Keratinocyte (primary cell): Measurements from ENCODE around the gene RPL38. TPM values are rescaled to one million over a fixed set of nuclear protein-coding genes. Genes with fewer than 3 reads are reported as not detected.

Experiments used
- DNase-seq: peaks from one replicate; pipeline ENCODE4 v3.0.0-alpha.2; 2011; ENCODE audit warnings: low read depth, missing footprints, low spot score
- FAIRE-seq: peaks from 2 replicates; lab custom pipeline; 2011; peaks lifted over from hg19 to GRCh38; lab: Jason Lieb, UNC
- H2AFZ ChIP-seq: 2 replicates; pipeline ENCODE4 v1.6.0; 2012; ENCODE audit warnings: low read length, control low read depth, inconsistent platforms; ENCODE audit not compliant: control insufficient read depth
- H3K27ac ChIP-seq: 2 replicates; pipeline ENCODE4 v1.5.1; 2011; ENCODE audit warnings: low read length; ENCODE audit not compliant: control insufficient read depth, insufficient read depth
- H3K27me3 ChIP-seq: 3 replicates; pipeline ENCODE4 v1.6.0; 2011; ENCODE audit warnings: low read length; ENCODE audit not compliant: control insufficient read depth, insufficient read depth; ENCODE audit errors: extremely low read depth
- H3K36me3 ChIP-seq, 2 experiments: 2 replicates in 1 of 2; 3 replicates in 1 of 2; pipeline ENCODE4 v1.5.1; 2011; ENCODE audit warnings: low read length in 2 of 2, mild to moderate bottlenecking in 1 of 2; ENCODE audit not compliant: control insufficient read depth in 2 of 2, insufficient read depth in 2 of 2; ENCODE audit errors: extremely low read depth in 1 of 2
- H3K4me1 ChIP-seq: 3 replicates; pipeline ENCODE4 v1.5.1; 2011; ENCODE audit warnings: low read length; ENCODE audit not compliant: control insufficient read depth, insufficient read depth; ENCODE audit errors: extremely low read depth
- H3K4me2 ChIP-seq: 3 replicates; pipeline ENCODE4 v1.6.0; 2011; ENCODE audit warnings: low read depth, low read length; ENCODE audit not compliant: control insufficient read depth, insufficient read depth; ENCODE audit errors: extremely low read depth
- H3K4me3 ChIP-seq, 3 experiments: fragments of 200-600 bp in 1 of 3; sonication (generic) in 1 of 3; 2 replicates in 2 of 3; 3 replicates in 1 of 3; pipeline ENCODE4 v1.5.1; 2011 to 2016; ENCODE audit warnings: low read length in 3 of 3, mild to moderate bottlenecking in 3 of 3, control low read depth in 2 of 3, inconsistent platforms in 1 of 3, low read depth in 1 of 3, mixed read lengths in 1 of 3, mixed run types in 1 of 3, moderate library complexity in 1 of 3; ENCODE audit not compliant: control insufficient read depth in 2 of 3, insufficient read depth in 2 of 3; ENCODE audit errors: extremely low read depth in 1 of 3
- H3K79me2 ChIP-seq: 2 replicates; pipeline ENCODE4 v1.6.0; 2012; ENCODE audit warnings: low read length; ENCODE audit not compliant: control insufficient read depth, insufficient read depth
- H3K9ac ChIP-seq: 3 replicates; pipeline ENCODE4 v1.6.0; 2011; ENCODE audit warnings: low read length; ENCODE audit not compliant: control insufficient read depth, insufficient read depth; ENCODE audit errors: extremely low read depth
- H3K9me1 ChIP-seq: 3 replicates; pipeline ENCODE4 v1.6.0; 2011; ENCODE audit warnings: low read length; ENCODE audit not compliant: control insufficient read depth, insufficient read depth; ENCODE audit errors: extremely low read depth
- H3K9me3 ChIP-seq: 2 replicates; pipeline ENCODE4 v1.5.1; 2012; ENCODE audit warnings: low read depth, low read length; ENCODE audit not compliant: control insufficient read depth
- H4K20me1 ChIP-seq: 3 replicates; pipeline ENCODE4 v1.6.0; 2011; ENCODE audit warnings: low read length; ENCODE audit not compliant: control insufficient read depth, insufficient read depth; ENCODE audit errors: extremely low read depth
- EZH2 ChIP-seq: IDR thresholded peaks from one replicate; pipeline ENCODE4 v1.6.1; 2012; ENCODE audit warnings: inconsistent platforms, mild to moderate bottlenecking, low read length, moderate library complexity
- dilution Hi-C: fragments of 300-500 bp; cut with MboI; formaldehyde crosslinking; loops from one replicate; pipeline ENCODE4 v1.7.0; 2020; ENCODE audit warnings: low sequenced_read_pairs; ENCODE audit not compliant: extremely low pct_ligation_motif_present
- polyA plus RNA-seq, 5 experiments: library from polyadenylated mRNA; depleted of rRNA in 3 of 5; stranded (reverse) in 3 of 5; stranded (forward) in 1 of 5; unstranded in 1 of 5; fragments of >200 nt; gene quantifications; 1 replicate in 1 of 5; 2 replicates in 3 of 5; 3 replicates in 1 of 5; pipeline versions ENCODE4 v1.2.1 to v1.2.3, GENCODE V29; 2011 to 2012; ENCODE audit warnings: missing spikeins in 2 of 5, low read depth in 1 of 5, low replicate concordance in 1 of 5
- TF ChIP-seq, protein P1 (sequence below), 3 experiments: IDR thresholded peaks in 1 of 3; conservative IDR thresholded peaks in 1 of 3; optimal IDR thresholded peaks in 1 of 3; 2 replicates in 2 of 3; 3 replicates in 1 of 3; pipeline versions ENCODE3 to v1.5.1; 2011; ENCODE audit warnings: low read length in 3 of 3, mild to moderate bottlenecking in 3 of 3, moderate library complexity in 2 of 3, control low read depth in 1 of 3, inconsistent platforms in 1 of 3; ENCODE audit not compliant: insufficient read depth in 2 of 3; ENCODE audit errors: extremely low read depth in 1 of 3

The RPL38 gene
- polyA plus RNA-seq, 1 donor (not counting 4 experiments of a cell fraction or from before 2014, with no cell fraction given): 1,779 TPM

DNA sequence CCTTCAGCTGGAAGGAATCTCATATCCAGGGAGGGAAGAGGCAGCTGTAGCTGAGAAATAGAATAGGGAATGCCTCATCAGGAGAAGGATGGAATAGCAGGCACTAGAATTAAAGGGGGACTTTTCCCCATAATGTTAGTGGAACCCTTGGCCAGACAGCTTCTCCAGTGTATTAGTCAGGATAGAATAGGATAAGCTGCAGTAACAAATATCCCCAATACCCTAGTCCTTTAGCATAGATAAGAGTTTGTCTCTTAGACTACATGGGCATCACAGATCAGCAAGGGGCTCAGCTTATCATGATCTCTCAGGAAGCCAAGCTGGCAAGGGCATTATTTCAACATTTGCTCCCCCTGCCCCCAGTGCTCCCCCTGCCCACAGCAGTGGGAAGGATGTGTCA, 44.7 kb upstream of the RPL38 start:
- Histone ChIP-seq H3K36me3 (no peaks in the 10 kb centered on the region), H3K9me3 (no peaks in the 10 kb centered on the region), H3K4me2 (no peak overlapping the region), H3K4me1 (no peaks in the 10 kb centered on the region), H3K27ac (no peak overlapping the region), H3K9ac (no peak overlapping the region), H3K9me1 (no peaks in the 10 kb centered on the region), H3K27me3 (peaks cover 10% of the 10 kb centered on the region), H3K79me2 (no peaks in the 10 kb centered on the region), H4K20me1 (no peaks in the 10 kb centered on the region), H3K4me3 (no peak overlapping the region), H2AFZ (no peak overlapping the region)
- FAIRE-seq: no peak
- TF ChIP-seq EZH2: no peak
- TF ChIP-seq, protein P1, sequence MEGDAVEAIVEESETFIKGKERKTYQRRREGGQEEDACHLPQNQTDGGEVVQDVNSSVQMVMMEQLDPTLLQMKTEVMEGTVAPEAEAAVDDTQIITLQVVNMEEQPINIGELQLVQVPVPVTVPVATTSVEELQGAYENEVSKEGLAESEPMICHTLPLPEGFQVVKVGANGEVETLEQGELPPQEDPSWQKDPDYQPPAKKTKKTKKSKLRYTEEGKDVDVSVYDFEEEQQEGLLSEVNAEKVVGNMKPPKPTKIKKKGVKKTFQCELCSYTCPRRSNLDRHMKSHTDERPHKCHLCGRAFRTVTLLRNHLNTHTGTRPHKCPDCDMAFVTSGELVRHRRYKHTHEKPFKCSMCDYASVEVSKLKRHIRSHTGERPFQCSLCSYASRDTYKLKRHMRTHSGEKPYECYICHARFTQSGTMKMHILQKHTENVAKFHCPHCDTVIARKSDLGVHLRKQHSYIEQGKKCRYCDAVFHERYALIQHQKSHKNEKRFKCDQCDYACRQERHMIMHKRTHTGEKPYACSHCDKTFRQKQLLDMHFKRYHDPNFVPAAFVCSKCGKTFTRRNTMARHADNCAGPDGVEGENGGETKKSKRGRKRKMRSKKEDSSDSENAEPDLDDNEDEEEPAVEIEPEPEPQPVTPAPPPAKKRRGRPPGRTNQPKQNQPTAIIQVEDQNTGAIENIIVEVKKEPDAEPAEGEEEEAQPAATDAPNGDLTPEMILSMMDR (optimal IDR thresholded peaks at IDR 0.05 in 1 of 3, IDR thresholded peaks at IDR 0.05 in 1 of 3, conservative IDR thresholded peaks at IDR 0.05 in 1 of 3; ENCODE audit: extremely low read depth in 1 of 3, insufficient read depth in 2 of 3, low read length in 3 of 3): no peak
- dilution Hi-C loops: no loop called here
- DNase-seq: no peak

DNA sequence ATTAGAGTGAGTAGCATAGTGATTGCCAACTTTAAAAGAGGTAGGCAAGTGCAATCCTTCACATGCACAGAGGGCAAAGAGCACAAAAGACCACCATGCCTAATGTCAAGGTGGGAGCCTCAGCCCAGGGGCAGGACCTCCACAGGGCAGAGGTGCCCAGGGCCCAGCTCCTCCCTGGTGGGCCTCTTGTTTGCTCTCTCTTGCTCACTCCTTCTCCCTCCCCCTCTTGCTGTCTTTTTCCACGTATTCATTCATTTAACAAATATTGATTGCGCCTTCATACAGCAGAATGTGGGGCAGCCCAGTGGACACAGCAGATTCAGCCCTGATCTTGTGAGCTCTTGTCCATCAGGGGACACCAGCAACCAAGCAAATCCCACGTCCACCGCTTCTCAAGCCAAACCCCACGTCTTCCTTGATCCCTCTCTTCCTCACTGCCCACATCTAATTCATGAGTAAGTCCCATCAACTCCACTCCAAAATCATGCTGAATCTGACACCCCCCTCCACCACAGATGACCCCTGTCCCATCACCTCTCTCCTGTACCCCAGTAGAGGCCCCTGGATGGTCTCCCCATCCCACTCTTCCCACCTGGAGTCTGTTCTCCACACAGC, 44.1 kb upstream of the RPL38 start:
- Histone ChIP-seq H3K36me3 (no peaks in the 10 kb centered on the region), H3K27me3 (peaks cover 10% of the 10 kb centered on the region), H3K9me1 (no peaks in the 10 kb centered on the region), H3K4me2 (no peak overlapping the region), H4K20me1 (no peaks in the 10 kb centered on the region), H2AFZ (no peak overlapping the region), H3K27ac (no peak overlapping the region), H3K4me1 (no peaks in the 10 kb centered on the region), H3K79me2 (no peaks in the 10 kb centered on the region), H3K4me3 (no peak overlapping the region), H3K9ac (no peak overlapping the region), H3K9me3 (no peaks in the 10 kb centered on the region)
- TF ChIP-seq, protein P1 (optimal IDR thresholded peaks at IDR 0.05 in 1 of 3, IDR thresholded peaks at IDR 0.05 in 1 of 3, conservative IDR thresholded peaks at IDR 0.05 in 1 of 3; ENCODE audit: extremely low read depth in 1 of 3, insufficient read depth in 2 of 3, low read length in 3 of 3): no peak
- TF ChIP-seq EZH2: no peak
- dilution Hi-C loops: no loop called here
- no peak for DNase-seq
- no peak for FAIRE-seq
